HepG2 (cell line): ENCODE data around the gene ZNF273. TPM values are rescaled to one million over a fixed set of nuclear protein-coding genes. Genes with fewer than 3 reads are reported as not detected.

Experiments
- ATAC-seq: fragments of 200-7000 bp; cut with Tn5 transposase; 3 replicates; pipeline ENCODE4 v1.9.1; 2020; ENCODE audit warnings: mild to moderate bottlenecking, moderate library complexity
- BruUV-seq: library from RNA; stranded (reverse); fragments of 400-500 nt; replicated peaks from 2 replicates; lab custom pipeline; 2021; lab: Mats Ljungman, UMichigan
- CTCF ChIA-PET: fragments of 300-600 bp; formaldehyde crosslinking; extraction: SDS; loops from one replicate; lab custom pipeline; 2021; ENCODE audit warnings: low total read pairs, inconsistent platforms, low intra/inter-chr PET ratio; lab: Yijun Ruan, JAX
- POLR2A ChIA-PET: fragments of 350-600 bp; sonication (Branson Sonifier 250); formaldehyde crosslinking; loops from one replicate; lab custom pipeline; 2020; ENCODE audit warnings: antibody characterized with exemption, inconsistent platforms; lab: Yijun Ruan, JAX
- DNase-seq: peaks from one replicate; pipeline ENCODE4 v3.0.0-alpha.2; 2015; ENCODE audit warnings: low spot score
- FAIRE-seq: peaks from 3 replicates; lab custom pipeline; 2011; peaks lifted over from hg19 to GRCh38; lab: Jason Lieb, UNC
- H2AFZ ChIP-seq: one replicate; pipeline ENCODE4 v1.6.1; 2011; ENCODE audit warnings: low read length, inconsistent platforms
- H3K27ac ChIP-seq: fragments of 300-600 bp; 3 replicates; pipeline ENCODE4 v1.8.0; 2011; ENCODE audit warnings: mixed run types, mild to moderate bottlenecking, mixed read lengths, low read length, inconsistent platforms; ENCODE audit not compliant: insufficient read depth; ENCODE audit errors: extremely low read length
- H3K27me3 ChIP-seq, 2 experiments: fragments of 200-600 bp in 1 of 2; 2 replicates in 1 of 2; 3 replicates in 1 of 2; pipeline versions ENCODE4 v1.6.0 to v1.8.0; 2011; ENCODE audit warnings: low read length in 2 of 2, mild to moderate bottlenecking in 2 of 2, moderate library complexity in 2 of 2, inconsistent platforms in 1 of 2; ENCODE audit not compliant: insufficient read depth in 2 of 2, control insufficient read depth in 1 of 2
- H3K36me3 ChIP-seq, 2 experiments: fragments of 200-600 bp in 1 of 2; replicated peaks in 1 of 2; 2 replicates in 1 of 2; 3 replicates in 1 of 2; pipeline versions ENCODE4 v1.5.1 to v1.8.0; 2011; ENCODE audit warnings: low read length in 2 of 2, inconsistent platforms in 1 of 2; ENCODE audit not compliant: insufficient read depth in 2 of 2, control insufficient read depth in 1 of 2
- H3K4me1 ChIP-seq: 2 replicates; pipeline ENCODE4 v1.5.1; 2012; ENCODE audit warnings: low read length, inconsistent platforms; ENCODE audit not compliant: insufficient read depth
- H3K4me2 ChIP-seq: 2 replicates; pipeline ENCODE4 v1.6.0; 2011; ENCODE audit warnings: low read depth, low read length, inconsistent platforms
- H3K4me3 ChIP-seq, 3 experiments: fragments of 200-600 bp in 1 of 3; sonication (generic), shearing (Covaris generic) in 1 of 3; replicated peaks in 1 of 3; 2 replicates each; pipeline ENCODE4 v1.5.1; 2011 to 2016; ENCODE audit warnings: low read length in 3 of 3, inconsistent platforms in 2 of 3, low read depth in 2 of 3, mild to moderate bottlenecking in 2 of 3, control low read depth in 1 of 3, mixed read lengths in 1 of 3; ENCODE audit not compliant: insufficient read depth in 1 of 3
- H3K79me2 ChIP-seq: one replicate; pipeline ENCODE4 v1.6.1; 2011; ENCODE audit warnings: low read length, inconsistent platforms; ENCODE audit not compliant: insufficient read depth
- H3K9ac ChIP-seq: 2 replicates; pipeline ENCODE4 v1.6.0; 2011; ENCODE audit warnings: mild to moderate bottlenecking, low read depth, low read length, inconsistent platforms; ENCODE audit not compliant: insufficient read depth
- H3K9me3 ChIP-seq: 2 replicates; pipeline ENCODE4 v1.5.1; 2012; ENCODE audit warnings: mild to moderate bottlenecking, low read length
- H4K20me1 ChIP-seq: 2 replicates; pipeline ENCODE4 v1.6.0; 2011; ENCODE audit warnings: inconsistent platforms, mild to moderate bottlenecking, low read length, moderate library complexity; ENCODE audit not compliant: insufficient read depth
- JUN ChIP-seq: sonication (generic); formaldehyde crosslinking; IDR thresholded peaks from 2 replicates; pipeline ENCODE4 v1.4.0; 2020; ENCODE audit warnings: mild to moderate bottlenecking, missing genetic modification reagents
- PITX1 ChIP-seq: sonication (generic); formaldehyde crosslinking; IDR thresholded peaks from 2 replicates; pipeline ENCODE4 v1.5.1; 2020; ENCODE audit warnings: mild to moderate bottlenecking, missing genetic modification reagents
- TFAP4 ChIP-seq: sonication (generic); IDR thresholded peaks from 2 replicates; pipeline ENCODE4 v1.6.1; 2016; ENCODE audit warnings: low read depth, borderline replicate concordance
- YY1 ChIP-seq: IDR thresholded peaks from 2 replicates; pipeline ENCODE4 v1.6.1; 2011; ENCODE audit warnings: low read length, low read depth, moderate library complexity, mild to moderate bottlenecking; ENCODE audit not compliant: insufficient read depth, insufficient replicate concordance
- WGBS: methylation state at CpG from one replicate; pipeline ENCODE4 v1.1.6; 2017; ENCODE audit warnings: low lambda C conversion rate; 5-methylcytosine and 5-hydroxymethylcytosine counted together
- in situ Hi-C: cut with HindIII; loops from 2 replicates; pipeline ENCODE4 v1.10.0; 2017; ENCODE audit warnings: low pct_unique_long_range_greater_than_20kb; ENCODE audit not compliant: extremely low pct_ligation_motif_present
- intact Hi-C: fragments of 100-400 bp; cut with micrococcal nuclease; formaldehyde crosslinking; loops from one replicate; pipeline ENCODE4 v1.10.0; 2022; ENCODE audit not compliant: unreplicated experiment
- polyA plus RNA-seq, 8 experiments: library from polyadenylated mRNA; depleted of rRNA in 3 of 8; stranded (reverse) in 7 of 8; unstranded in 1 of 8; fragments of >200 nt; fragmentation: Illumina TruSeq in 4 of 8; extraction: Trizol in 4 of 8; gene quantifications; 2 replicates each; pipeline versions ENCODE4 v1.2.1 to v1.2.3, GENCODE V29; 2011 to 2016; ENCODE audit warnings: low read depth in 4 of 8, missing spikeins in 1 of 8, mixed read lengths in 1 of 8; ENCODE audit not compliant: insufficient read depth in 1 of 8
- total RNA-seq, 5 experiments: library from RNA; depleted of rRNA; stranded (reverse); fragments of >200 nt; fragmentation: Illumina TruSeq; extraction: Trizol; gene quantifications; 2 replicates each; pipeline ENCODE4 v1.2.3, GENCODE V29; 2016; ENCODE audit warnings: low read depth in 1 of 5
- TF ChIP-seq, protein P1 (sequence below): sonication (generic); formaldehyde crosslinking; IDR thresholded peaks from 2 replicates; pipeline ENCODE4 v1.4.0; 2020; ENCODE audit warnings: missing genetic modification reagents, borderline replicate concordance

The ZNF273 gene
- total and polyA plus RNA-seq, 2 of the 13 experiments (the other 11 are each of a cell fraction or from before 2014, with no cell fraction given) = 1.7 to 5.8 TPM

DNA sequence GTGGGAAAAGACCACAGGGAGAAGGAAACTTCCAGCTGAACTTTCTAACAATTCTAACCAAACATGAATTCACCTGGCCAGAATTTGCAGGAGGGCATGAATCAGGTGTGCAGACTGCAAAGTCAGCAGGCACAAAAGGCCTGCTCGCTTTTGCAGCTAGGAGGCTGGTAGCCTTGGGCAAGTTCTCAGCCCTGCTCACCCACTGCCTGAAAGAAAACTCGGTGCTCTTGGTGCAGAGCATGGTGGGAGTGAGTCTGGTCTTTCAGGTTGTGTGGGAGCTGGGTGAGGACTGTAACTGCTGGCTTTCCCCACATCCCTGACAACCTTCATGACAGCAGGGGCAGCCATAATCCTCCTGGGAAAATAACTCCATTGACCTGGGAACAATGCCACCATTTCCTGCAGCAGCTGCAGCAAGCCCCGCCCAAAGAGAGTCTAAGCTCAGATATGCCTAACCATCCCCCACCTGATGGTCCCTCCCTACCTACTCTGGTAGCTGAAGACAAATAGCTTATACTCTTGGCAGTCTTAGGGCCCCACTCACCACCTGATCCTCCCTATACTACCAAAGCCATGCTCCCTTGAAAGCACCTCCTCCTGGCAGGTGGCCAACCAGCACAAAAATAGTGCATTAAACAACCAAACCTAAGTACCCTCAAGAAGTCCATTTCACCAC, 56.1 kb downstream of the ZNF273 start:
- Histone ChIP-seq H3K9me3 (no peaks in the 10 kb centered on the region), H3K27me3 (0 out of 5 replicates have a peak, but pooled peaks cover 0 to 1% of the 10 kb centered on the region in 2 experiments), H2AFZ (no peak overlapping the region), H3K4me1 (peaks cover 23% of the 10 kb centered on the region), H3K4me3 (peak overlapping the region in 1 of 3 experiments; percentile 23; a peak in 1 of 6 replicates), H3K27ac (no peak overlapping the region), H3K79me2 (no peaks in the 10 kb centered on the region), H3K4me2 (peak overlapping the region; percentile 63), H3K9ac (peak overlapping the region; percentile 6; the same call in 1 of the 2 replicates), H4K20me1 (no peaks in the 10 kb centered on the region), H3K36me3 (no peaks in the 10 kb centered on the region)
- ChIA-PET CTCF (no interaction called here), POLR2A (interaction anchor here (0.7 to 2.0 kb wide), 5 partner anchors 39 to 47 kb away, joined by 3 to 7 read pairs (median 4); partner anchors contain the start of gene ERV3-1)
- intact Hi-C loops (no loop called here), in situ Hi-C loops (no loop called here)
- FAIRE-seq (no peak), DNase-seq (peak; percentile 24), ATAC-seq (peak; percentile 53)
- no peak for TF ChIP-seq JUN (CRISPR knock-in tag)
- TF ChIP-seq, protein P1, sequence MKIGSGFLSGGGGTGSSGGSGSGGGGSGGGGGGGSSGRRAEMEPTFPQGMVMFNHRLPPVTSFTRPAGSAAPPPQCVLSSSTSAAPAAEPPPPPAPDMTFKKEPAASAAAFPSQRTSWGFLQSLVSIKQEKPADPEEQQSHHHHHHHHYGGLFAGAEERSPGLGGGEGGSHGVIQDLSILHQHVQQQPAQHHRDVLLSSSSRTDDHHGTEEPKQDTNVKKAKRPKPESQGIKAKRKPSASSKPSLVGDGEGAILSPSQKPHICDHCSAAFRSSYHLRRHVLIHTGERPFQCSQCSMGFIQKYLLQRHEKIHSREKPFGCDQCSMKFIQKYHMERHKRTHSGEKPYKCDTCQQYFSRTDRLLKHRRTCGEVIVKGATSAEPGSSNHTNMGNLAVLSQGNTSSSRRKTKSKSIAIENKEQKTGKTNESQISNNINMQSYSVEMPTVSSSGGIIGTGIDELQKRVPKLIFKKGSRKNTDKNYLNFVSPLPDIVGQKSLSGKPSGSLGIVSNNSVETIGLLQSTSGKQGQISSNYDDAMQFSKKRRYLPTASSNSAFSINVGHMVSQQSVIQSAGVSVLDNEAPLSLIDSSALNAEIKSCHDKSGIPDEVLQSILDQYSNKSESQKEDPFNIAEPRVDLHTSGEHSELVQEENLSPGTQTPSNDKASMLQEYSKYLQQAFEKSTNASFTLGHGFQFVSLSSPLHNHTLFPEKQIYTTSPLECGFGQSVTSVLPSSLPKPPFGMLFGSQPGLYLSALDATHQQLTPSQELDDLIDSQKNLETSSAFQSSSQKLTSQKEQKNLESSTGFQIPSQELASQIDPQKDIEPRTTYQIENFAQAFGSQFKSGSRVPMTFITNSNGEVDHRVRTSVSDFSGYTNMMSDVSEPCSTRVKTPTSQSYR (CRISPR knock-in tag) = peak; percentile 70; the same call in 1 of the 2 replicates
- peak; percentile 45 for TF ChIP-seq YY1
- peak; percentile 19; the same call in 1 of the 2 replicates for TF ChIP-seq TFAP4
- TF ChIP-seq PITX1 (CRISPR knock-in tag) = peak; percentile 26; the same call in 1 of the 2 replicates
- no TSS peak for BruUV-seq
- 100% methylated on average over 1 of the region's 3 CpGs for WGBS
